GM18526 (cell line): Measurements from ENCODE around the gene MARCHF3.

Source experiments
- POLR2A ChIP-seq: IDR thresholded peaks from 3 replicates; pipeline ENCODE4 v1.6.1; 2011; ENCODE audit not compliant: insufficient read length; ENCODE audit errors: extremely low read depth

The MARCHF3 gene

GRCh38 chr5:126924331-126925033 is 105.9 kb downstream of the MARCHF3 start:
- TF ChIP-seq POLR2A, result no peak

- no peak for TF ChIP-seq POLR2A
Measured at GRCh38 chr5:126921241-126922091, 108.9 kb downstream of the MARCHF3 start.

GRCh38 chr5:126920291-126920690 is 110.1 kb downstream of the MARCHF3 start:
- TF ChIP-seq POLR2A, result no peak

DNA sequence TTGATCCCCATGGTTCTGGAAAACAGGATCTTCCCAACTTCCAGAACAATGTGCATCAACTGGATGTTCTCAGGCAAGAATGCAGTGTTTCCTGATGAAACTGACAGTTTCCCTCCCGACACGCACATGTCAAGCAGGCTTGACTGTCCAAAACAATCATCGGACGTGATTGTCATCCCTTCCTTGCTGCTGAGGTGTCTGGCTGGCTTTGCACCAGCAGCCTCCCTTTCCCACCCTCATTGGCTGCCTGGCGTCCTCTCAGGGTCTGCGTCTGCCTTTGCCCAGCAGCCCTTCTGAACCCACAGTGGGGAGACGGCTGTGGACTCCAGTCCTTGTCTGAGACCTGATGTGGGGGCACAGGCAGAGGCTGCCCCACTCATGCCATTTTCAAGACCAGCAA is 110.8 kb downstream of the MARCHF3 start:
- no peak for TF ChIP-seq POLR2A

- TF ChIP-seq POLR2A, result no peak
Measured at GRCh38 chr5:126918615-126918957, 111.8 kb downstream of the MARCHF3 start.

- no peak for TF ChIP-seq POLR2A
Measured at GRCh38 chr5:126917918-126918614, 112.3 kb downstream of the MARCHF3 start.

DNA sequence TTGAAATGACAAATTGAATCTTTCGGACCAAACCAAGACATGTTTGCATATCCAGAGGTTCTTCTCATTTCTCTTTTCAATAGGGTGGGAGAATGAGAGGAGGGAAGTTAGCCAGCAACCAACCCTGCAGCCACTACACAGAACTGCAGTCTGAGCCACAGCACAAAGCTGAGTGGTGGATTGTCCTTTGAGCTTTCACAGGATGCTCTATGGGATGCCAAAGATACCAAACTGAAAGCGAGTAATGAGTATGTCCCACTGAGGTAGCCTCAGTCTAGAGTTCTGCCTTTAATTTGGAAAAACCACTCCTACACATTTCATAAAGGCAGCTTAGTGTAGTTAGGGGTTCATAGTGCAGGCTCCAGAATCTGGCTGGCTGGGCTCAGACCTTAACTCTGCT is 114.9 kb downstream of the MARCHF3 start:
- no peak for TF ChIP-seq POLR2A

DNA sequence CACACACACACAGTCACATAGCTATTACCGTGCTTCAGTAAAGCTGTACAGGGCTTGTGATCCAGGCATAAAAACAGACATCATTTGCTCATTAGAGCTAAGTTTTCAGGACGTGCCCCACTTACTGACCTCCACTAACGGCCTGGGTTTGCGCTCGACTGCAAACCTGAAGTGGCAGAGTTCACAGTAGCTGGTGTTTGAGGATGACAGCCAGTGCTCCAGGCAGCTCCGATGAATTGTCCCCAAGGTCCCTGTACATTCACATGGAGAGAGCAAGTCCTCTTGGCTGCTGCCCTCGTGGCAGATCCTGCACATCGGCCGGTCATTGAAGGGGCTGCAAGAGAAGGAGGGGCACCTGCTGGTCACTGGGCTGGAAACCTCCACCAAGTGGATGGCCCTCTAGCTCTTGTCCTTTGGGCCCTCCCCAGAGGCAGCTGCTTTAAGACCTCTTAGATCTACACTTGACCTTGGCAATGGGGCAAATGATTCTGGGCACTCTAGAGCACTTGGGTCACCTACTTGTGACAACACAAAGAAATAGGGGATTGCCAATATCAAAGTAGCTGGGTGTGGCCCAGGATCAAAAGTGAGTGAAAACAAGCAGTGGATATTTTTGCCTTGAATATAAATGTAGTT is 115.4 kb downstream of the MARCHF3 start:
- no peak for TF ChIP-seq POLR2A

DNA sequence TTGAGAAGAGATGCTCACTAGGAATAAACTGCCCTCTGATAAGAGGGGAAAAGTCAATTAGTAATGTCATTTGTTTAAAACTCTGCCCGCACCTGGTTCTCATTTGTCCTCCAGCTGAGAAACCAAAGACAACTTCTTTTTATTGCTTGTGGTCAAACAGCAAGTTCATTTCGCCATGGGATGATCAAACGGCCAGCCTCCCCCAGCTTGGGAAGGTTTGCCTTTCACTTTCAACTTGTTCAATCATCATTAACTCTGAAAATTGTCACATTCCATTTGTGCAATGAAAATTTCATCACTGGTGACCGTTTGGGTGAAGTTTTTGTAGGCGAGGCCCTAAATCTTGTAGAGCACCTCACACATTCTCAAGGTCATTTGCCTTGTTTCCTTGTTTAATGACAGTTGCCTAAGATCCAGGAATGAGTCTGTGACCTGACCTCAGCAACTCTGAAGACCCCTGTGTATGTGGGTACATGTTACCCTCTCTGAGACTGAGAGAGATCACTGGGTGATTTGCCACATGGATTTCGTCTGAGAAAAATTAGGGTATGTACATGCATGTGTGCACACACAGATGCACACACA is 117.7 kb downstream of the MARCHF3 start:
- TF ChIP-seq POLR2A, result no peak

- TF ChIP-seq POLR2A, result no peak
Measured at GRCh38 chr5:126911986-126912385, 118.4 kb downstream of the MARCHF3 start.

DNA sequence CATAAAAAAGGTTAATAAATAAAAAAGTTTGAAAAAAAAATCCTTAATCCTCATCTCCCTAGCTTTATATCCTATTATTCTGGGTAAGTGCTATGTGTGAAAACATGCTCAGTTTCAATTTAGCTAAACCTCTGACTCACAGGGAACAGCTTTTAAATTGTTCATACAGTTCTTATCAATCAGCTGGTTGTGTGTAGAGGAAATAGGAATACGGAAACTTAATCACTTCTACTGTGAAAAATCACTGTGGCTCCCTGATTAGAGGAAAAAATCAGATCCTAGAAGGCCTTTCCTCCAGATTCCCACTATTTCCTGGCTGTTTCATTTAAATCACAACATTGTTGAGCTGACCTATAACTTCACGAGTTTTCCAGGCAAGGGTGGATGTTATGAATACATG is 120.5 kb downstream of the MARCHF3 start:
- no peak for TF ChIP-seq POLR2A

DNA sequence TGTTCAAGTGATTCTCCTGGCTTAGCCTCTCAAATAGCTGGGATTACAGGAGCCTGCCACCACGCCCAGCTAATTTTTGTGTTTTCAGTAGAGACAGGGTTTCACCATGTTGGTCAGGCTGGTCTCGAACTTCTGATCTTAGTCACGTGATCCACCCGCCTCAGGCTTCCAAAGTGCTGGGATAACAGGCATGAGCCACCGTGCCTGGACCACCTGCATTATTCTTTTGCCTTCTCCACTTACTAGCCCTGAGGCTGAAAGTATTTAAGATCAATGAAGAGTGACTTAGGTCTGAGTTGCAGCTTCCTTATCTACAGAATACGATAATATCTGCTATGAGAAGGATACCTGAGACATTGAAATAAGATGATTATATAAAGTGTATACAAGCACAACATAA is 129.6 kb downstream of the MARCHF3 start:
- no peak for TF ChIP-seq POLR2A

GRCh38 chr5:126899476-126899875 is 130.9 kb downstream of the MARCHF3 start:
- TF ChIP-seq POLR2A, result no peak

DNA sequence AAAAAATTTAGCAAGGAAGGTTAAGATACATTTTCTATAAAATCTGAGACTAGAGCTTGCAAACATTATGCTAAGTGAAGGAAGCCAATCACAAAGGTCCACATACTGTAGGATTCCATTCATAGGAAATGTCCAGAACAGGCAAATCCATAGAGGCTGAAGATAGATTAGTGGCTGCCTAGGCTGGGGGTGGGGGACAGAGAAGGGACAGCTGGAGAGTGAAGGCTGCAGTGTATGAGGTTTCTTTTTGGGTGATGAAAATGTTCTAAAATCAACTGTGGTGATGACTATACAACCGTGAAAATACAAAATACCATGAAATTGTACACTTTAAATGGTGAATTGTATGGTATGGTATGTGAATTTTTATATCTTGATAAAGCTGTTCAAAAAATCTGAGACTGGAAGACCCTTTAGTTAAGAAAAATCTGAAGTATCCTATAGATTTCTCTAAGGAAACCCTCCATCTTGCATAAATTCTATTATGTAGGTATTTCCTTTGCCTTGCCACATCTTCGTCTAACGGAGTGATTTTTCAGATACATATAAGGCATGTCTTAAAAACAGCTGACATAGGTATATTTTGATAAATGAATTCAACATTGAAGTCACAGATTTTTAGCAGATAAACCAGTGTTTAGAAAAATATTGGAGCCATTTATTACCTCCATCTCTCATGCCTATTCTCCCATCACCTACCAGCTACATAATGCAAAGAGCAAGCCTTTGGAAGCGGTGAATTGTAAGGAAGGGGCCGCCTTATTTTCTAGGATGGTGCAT is 132.3 kb downstream of the MARCHF3 start:
- TF ChIP-seq POLR2A, result no peak
